ENCODE results near the gene NKAIN2. TPM values are rescaled to one million over a fixed set of nuclear protein-coding genes. Genes with fewer than 3 reads are reported as not detected.

NKAIN2 gene
- total RNA-seq, 1 experiment from 2014 or later = not detected

DNA sequence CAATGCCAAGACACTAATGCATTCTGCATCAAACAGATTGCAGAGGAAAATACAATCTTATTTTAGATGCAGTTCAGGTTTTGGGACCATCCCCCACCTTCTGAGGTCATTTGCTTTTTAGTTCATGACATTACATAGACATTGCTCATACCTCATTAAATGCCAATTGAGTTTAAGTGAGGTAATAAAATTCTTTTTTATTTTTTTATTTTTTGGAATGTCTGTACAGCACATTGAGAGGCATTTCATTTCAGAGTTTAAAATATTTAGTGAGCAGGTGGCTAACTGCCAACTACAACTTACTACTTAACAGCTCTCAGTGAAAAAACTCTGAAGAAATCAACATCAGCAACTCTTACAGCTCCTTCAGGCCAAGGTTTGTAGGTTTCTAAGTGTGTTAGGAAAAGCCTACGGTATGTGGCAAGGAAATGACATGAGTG is 676.3 kb downstream of the NKAIN2 start (continued):
- TF ChIP-seq, protein P1, sequence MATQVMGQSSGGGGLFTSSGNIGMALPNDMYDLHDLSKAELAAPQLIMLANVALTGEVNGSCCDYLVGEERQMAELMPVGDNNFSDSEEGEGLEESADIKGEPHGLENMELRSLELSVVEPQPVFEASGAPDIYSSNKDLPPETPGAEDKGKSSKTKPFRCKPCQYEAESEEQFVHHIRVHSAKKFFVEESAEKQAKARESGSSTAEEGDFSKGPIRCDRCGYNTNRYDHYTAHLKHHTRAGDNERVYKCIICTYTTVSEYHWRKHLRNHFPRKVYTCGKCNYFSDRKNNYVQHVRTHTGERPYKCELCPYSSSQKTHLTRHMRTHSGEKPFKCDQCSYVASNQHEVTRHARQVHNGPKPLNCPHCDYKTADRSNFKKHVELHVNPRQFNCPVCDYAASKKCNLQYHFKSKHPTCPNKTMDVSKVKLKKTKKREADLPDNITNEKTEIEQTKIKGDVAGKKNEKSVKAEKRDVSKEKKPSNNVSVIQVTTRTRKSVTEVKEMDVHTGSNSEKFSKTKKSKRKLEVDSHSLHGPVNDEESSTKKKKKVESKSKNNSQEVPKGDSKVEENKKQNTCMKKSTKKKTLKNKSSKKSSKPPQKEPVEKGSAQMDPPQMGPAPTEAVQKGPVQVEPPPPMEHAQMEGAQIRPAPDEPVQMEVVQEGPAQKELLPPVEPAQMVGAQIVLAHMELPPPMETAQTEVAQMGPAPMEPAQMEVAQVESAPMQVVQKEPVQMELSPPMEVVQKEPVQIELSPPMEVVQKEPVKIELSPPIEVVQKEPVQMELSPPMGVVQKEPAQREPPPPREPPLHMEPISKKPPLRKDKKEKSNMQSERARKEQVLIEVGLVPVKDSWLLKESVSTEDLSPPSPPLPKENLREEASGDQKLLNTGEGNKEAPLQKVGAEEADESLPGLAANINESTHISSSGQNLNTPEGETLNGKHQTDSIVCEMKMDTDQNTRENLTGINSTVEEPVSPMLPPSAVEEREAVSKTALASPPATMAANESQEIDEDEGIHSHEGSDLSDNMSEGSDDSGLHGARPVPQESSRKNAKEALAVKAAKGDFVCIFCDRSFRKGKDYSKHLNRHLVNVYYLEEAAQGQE (IDR thresholded peaks at IDR 0.05; ENCODE audit: low read depth) = no peak
- TF ChIP-seq ZFX (IDR thresholded peaks at IDR 0.05) (no peak), ELF1 (IDR thresholded peaks at IDR 0.05; ENCODE audit: borderline replicate concordance, low read depth) (no peak), CEBPB (IDR thresholded peaks at IDR 0.05; ENCODE audit: low read depth) (no peak), RAD21 (IDR thresholded peaks at IDR 0.05; ENCODE audit: low read depth) (no peak), SRF (IDR thresholded peaks at IDR 0.05; ENCODE audit: low read depth) (no peak)

GRCh38 chr6:124482071-124482491 is 678.4 kb downstream of the NKAIN2 start:
- H3K79me2 ChIP-seq (ENCODE audit: insufficient read depth, low read length) = no peaks in the 10 kb centered on the region
- no peaks in the 10 kb centered on the region for H3K9me3 ChIP-seq (ENCODE audit: control insufficient read depth in 1 of 2, insufficient read depth in 1 of 2, low read depth in 1 of 2, low read length in 2 of 2)
- H3K4me1 ChIP-seq (ENCODE audit: control insufficient read depth in 1 of 2, insufficient read depth in 2 of 2, low read length in 2 of 2) = no peaks in the 10 kb centered on the region
- H2AFZ ChIP-seq (ENCODE audit: low read depth, low read length, poor library complexity, severe bottlenecking) = no peak overlapping the region
- intact Hi-C loops (cut with micrococcal nuclease) = no loop called here
- H3K9me2 ChIP-seq (ENCODE audit: insufficient read depth) = no peaks in the 10 kb centered on the region
- H3K4me2 ChIP-seq (ENCODE audit: low read length) = no peak overlapping the region
- H3K36me3 ChIP-seq (ENCODE audit: control insufficient read depth in 1 of 2, insufficient read depth in 2 of 2, low read length in 2 of 2) = no peaks in the 10 kb centered on the region
- no peak overlapping the region for H3K27ac ChIP-seq (ENCODE audit: low read depth, low read length)
- no peak overlapping the region for H3K4me3 ChIP-seq (replicated peaks in 1 of 2; ENCODE audit: low read depth in 1 of 2, low read length in 2 of 2)
- peaks cover 7% of the 10 kb centered on the region; the same call in 1 of the 2 replicates for H3K27me3 ChIP-seq (ENCODE audit: insufficient read depth, low read length)
- ChIA-PET RAD21 (ENCODE audit: low non-redundant PET in 1 of 2, low total read pairs in 2 of 2, uncharacterized antibody in 2 of 2, unreplicated experiment in 2 of 2) (no interaction called here), POLR2A (no interaction called here), CTCF (no interaction called here)
- no peak for TF ChIP-seq YY1 (IDR thresholded peaks at IDR 0.05; ENCODE audit: extremely low read depth, insufficient replicate concordance, low read depth, low read length)
- TF ChIP-seq ELF1 (IDR thresholded peaks at IDR 0.05; ENCODE audit: borderline replicate concordance, low read depth) = no peak
- no peak for TF ChIP-seq JUND (IDR thresholded peaks at IDR 0.05)
- TF ChIP-seq, protein P2, sequence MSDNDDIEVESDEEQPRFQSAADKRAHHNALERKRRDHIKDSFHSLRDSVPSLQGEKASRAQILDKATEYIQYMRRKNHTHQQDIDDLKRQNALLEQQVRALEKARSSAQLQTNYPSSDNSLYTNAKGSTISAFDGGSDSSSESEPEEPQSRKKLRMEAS (IDR thresholded peaks at IDR 0.05) = no peak
- no peak for TF ChIP-seq TCF7L2 (IDR thresholded peaks at IDR 0.05; ENCODE audit: borderline replicate concordance, extremely low read depth, insufficient read depth, insufficient read length)
- TF ChIP-seq EGR1 (IDR thresholded peaks at IDR 0.05; ENCODE audit: low read depth) = no peak
- TF ChIP-seq, protein P3, sequence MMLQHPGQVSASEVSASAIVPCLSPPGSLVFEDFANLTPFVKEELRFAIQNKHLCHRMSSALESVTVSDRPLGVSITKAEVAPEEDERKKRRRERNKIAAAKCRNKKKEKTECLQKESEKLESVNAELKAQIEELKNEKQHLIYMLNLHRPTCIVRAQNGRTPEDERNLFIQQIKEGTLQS (IDR thresholded peaks at IDR 0.05) = no peak
- TF ChIP-seq FOSL1 (IDR thresholded peaks at IDR 0.05; ENCODE audit: low read depth) = no peak
- no peak for TF ChIP-seq ZFX (IDR thresholded peaks at IDR 0.05)
- no peak for TF ChIP-seq ZNF274 (IDR thresholded peaks at IDR 0.05; ENCODE audit: low read depth, low read length)
- no peak for TF ChIP-seq POLR2A (IDR thresholded peaks at IDR 0.05; ENCODE audit: borderline replicate concordance, extremely low read depth, insufficient read depth, insufficient read length)
- no peak for TF ChIP-seq SIN3A (IDR thresholded peaks at IDR 0.05; ENCODE audit: low read depth)
- no peak for TF ChIP-seq SP1 (IDR thresholded peaks at IDR 0.05; ENCODE audit: low read depth)
- TF ChIP-seq CEBPB (IDR thresholded peaks at IDR 0.05; ENCODE audit: low read depth) = no peak
- no peak for TF ChIP-seq RAD21 (IDR thresholded peaks at IDR 0.05; ENCODE audit: low read depth)
- no peak for TF ChIP-seq EZH2phosphoT487 (IDR thresholded peaks at IDR 0.05; ENCODE audit: borderline replicate concordance)
- no peak overlapping the region for H3K9ac ChIP-seq (ENCODE audit: low read length)
- H4K20me1 ChIP-seq (ENCODE audit: insufficient read depth) = no peaks in the 10 kb centered on the region; the same call in 1 of the 2 replicates
- no peak for DNase-seq (ENCODE audit: low read depth, low spot score)
- no TSS peak for BruUV-seq (replicated peaks)
- no peak for ATAC-seq
